GM18511 (cell line): Measurements from ENCODE around the gene ZNF555.

Experiments
- ATAC-seq: cut with Tn5 transposase; IDR thresholded peaks from one replicate; pipeline ENCODE4 v1.9.1; 2021; ENCODE audit warnings: mild to moderate bottlenecking, moderate library complexity; ENCODE audit not compliant: unreplicated experiment

Gene ZNF555

GRCh38 chr19:2822846-2823245, 18.4 kb upstream of the ZNF555 start:
- ATAC-seq, result no peak

- no peak for ATAC-seq
These were observed 17.6 kb upstream of the ZNF555 start for GRCh38 chr19:2823646-2824045.

GRCh38 chr19:2824129-2824528, 17.1 kb upstream of the ZNF555 start:
- ATAC-seq, result no peak

- ATAC-seq, result no peak
These were observed 14.3 kb upstream of the ZNF555 start for GRCh38 chr19:2827022-2827421.

GRCh38 chr19:2827840-2828489, 13.3 kb upstream of the ZNF555 start:
- no peak for ATAC-seq

- ATAC-seq, result no peak
These were observed 6.9 kb upstream of the ZNF555 start for GRCh38 chr19:2834294-2834871.

GRCh38 chr19:2837430-2837829, 3.8 kb upstream of the ZNF555 start:
- no peak for ATAC-seq

GRCh38 chr19:2841855-2842574, 740 bp downstream of the ZNF555 start:
- ATAC-seq, result no peak

GRCh38 chr19:2845107-2845506, 3.8 kb downstream of the ZNF555 start:
- no peak for ATAC-seq

GRCh38 chr19:2846180-2846894, 5.1 kb downstream of the ZNF555 start:
- no peak for ATAC-seq

GRCh38 chr19:2847507-2847906, 6.2 kb downstream of the ZNF555 start:
- ATAC-seq, result no peak

GRCh38 chr19:2848616-2849015, 7.3 kb downstream of the ZNF555 start:
- ATAC-seq, result no peak

GRCh38 chr19:2850256-2850925, 9.1 kb downstream of the ZNF555 start:
- no peak for ATAC-seq

GRCh38 chr19:2852598-2852997, 11.3 kb downstream of the ZNF555 start:
- ATAC-seq, result no peak

- ATAC-seq, result no peak
These were observed 11.8 kb downstream of the ZNF555 start for GRCh38 chr19:2853015-2853606.

GRCh38 chr19:2854849-2855248, 13.6 kb downstream of the ZNF555 start:
- ATAC-seq, result no peak

GRCh38 chr19:2856457-2857050, 15.3 kb downstream of the ZNF555 start:
- no peak for ATAC-seq

GRCh38 chr19:2858864-2859263, 17.6 kb downstream of the ZNF555 start:
- ATAC-seq, result no peak

- no peak for ATAC-seq
These were observed 22.5 kb downstream of the ZNF555 start for GRCh38 chr19:2863816-2864215.

GRCh38 chr19:2865334-2866100, 24.2 kb downstream of the ZNF555 start:
- ATAC-seq, result no peak
